Ramos (cell line): ENCODE results near the gene RGMA.

Experiments used
- in situ Hi-C: fragments of 300-500 bp; cut with MboI; formaldehyde crosslinking; loops from one replicate; pipeline ENCODE4 v1.14.3; 2022; ENCODE audit warnings: low sequenced_read_pairs; ENCODE audit not compliant: unreplicated experiment

The RGMA gene

DNA sequence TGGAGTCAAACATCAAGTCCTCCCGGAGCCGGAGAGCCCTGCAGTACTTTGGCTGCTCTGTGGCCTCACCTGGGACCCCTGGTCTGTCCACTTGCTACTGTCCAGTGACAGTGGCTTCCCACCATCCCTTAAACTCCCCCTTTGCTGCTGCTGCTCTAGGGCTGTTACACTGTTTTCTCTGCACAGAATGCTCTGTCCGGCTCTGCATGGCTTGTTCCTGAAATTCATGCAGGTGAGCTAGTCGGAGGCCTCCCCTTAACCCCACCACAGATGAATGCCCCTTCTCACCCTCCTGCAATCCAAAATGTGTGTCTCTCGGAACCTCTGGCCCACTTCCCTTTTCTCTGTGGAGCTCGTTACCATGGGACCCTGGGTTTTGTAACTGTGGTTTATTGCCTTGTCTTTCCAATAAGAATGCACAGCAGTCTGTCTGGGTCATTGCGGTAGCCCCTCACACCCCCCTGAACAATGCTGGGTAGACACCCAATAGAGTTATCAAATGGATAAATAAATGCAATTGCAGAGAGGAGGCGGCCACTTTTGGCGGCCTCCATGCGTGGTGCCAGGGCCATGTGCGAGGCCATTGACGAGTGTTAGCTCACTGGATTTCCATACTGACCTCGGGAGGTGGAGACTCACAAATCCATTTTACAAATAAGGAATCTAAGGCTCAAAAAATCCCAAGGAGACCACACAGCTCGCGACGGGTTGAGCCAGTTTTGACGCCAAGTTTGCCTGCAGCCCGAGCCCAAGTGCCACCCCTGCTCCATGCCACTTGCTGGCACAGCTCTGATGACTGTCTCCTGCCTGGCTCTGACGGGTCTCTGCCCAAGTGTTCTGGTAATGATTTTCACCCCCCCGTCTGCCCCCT lies 48.5 kb downstream of the RGMA start:
- in situ Hi-C loops: loop anchor here (25.0 kb wide), 1 partner anchor 253 kb away; no protein-coding TSS in a partner anchor

DNA sequence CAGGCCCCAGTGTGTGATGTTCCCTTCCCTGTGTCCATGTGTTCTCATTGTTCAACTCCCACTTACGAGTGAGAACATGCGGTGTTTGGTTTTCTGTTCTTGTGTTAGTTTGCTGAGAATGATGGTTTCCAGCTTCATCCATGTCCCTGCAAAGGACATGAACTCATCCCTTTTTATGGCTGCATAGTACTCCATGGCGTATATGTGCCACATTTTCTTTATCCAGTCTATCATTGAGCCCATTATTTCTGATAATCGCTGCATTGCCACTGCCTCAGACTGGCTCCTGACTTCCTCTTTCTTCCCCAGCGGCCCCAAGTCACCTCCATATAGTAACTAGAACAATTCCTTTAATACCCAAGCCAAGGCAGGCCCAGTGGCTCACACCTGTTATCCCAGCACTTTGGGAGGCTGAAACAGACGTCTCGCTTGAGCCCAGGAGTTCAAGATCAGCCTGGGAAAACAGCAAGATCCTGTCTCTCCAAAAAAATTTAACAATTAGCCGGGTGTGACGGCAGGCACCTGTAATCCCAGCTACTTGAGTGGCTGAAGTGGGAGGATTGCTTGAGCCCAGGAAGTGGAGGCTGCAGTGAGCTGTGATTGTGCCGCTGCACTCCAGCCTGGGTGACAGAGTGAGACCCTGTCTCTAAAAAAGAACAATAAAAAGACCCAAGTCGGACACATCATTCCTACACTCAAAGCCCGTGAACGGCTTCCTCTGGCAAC lies 49.3 kb downstream of the RGMA start:
- in situ Hi-C loops: loop anchor here (25.0 kb wide), 1 partner anchor 252 kb away; no protein-coding TSS in a partner anchor

GRCh38 chr15:93037820-93038705 lies 50.9 kb downstream of the RGMA start:
- in situ Hi-C loops: loop anchor here (25.0 kb wide), 1 partner anchor 251 kb away; no protein-coding TSS in a partner anchor

DNA sequence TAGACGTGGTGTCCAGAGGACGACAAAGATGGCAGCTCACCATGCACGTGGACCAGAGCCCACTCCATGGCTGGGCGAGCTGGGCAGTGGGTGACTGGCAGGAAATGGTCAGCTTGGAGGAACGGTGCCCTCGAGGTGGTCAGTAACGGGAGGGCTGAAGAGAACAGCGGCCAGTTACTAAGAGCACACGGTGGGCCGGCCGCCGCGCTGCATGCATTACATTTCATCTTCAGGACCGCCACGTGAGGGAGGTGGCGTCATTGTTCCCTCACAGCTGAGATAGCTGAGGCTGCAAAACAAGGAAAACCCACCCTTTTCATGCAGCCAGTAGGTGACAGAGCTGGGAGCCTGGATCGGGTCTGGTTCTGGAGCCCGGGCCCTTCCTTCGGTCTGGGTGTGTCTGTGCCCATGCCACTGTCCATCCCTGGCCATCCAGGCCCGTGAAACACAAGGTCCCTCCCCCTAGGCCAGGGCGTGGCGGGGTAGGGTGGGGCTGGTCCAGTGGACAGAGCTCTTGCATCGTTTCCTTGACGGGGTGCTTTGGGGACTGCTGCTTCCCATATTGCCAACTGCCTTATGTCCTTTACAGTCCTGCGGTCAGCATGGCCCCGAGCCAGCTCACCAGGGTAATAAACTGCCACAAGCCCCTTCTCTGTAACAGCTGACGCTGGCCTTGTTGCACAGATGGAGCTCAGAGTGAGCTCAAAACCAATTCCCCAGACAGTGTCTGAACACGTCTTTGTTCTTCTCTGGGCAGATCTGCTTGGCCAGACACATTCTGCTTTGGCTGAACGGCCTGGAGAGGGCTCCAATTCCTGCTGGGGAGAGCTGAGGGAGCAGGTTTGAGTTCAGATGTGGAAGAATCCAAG lies 51.8 kb downstream of the RGMA start:
- in situ Hi-C loops: loop anchor here (25.0 kb wide), 1 partner anchor 250 kb away; no protein-coding TSS in a partner anchor

GRCh38 chr15:93035953-93036810 lies 52.8 kb downstream of the RGMA start:
- in situ Hi-C loops: loop anchor here (25.0 kb wide), 1 partner anchor 249 kb away; no protein-coding TSS in a partner anchor

- in situ Hi-C loops: loop anchor here (25.0 kb wide), 1 partner anchor 248 kb away; no protein-coding TSS in a partner anchor
Observed at GRCh38 chr15:93035092-93035915, 53.7 kb downstream of the RGMA start.

- in situ Hi-C loops: loop anchor here (25.0 kb wide), 1 partner anchor 247 kb away; no protein-coding TSS in a partner anchor
Observed at GRCh38 chr15:93034512-93034911, 54.5 kb downstream of the RGMA start.

DNA sequence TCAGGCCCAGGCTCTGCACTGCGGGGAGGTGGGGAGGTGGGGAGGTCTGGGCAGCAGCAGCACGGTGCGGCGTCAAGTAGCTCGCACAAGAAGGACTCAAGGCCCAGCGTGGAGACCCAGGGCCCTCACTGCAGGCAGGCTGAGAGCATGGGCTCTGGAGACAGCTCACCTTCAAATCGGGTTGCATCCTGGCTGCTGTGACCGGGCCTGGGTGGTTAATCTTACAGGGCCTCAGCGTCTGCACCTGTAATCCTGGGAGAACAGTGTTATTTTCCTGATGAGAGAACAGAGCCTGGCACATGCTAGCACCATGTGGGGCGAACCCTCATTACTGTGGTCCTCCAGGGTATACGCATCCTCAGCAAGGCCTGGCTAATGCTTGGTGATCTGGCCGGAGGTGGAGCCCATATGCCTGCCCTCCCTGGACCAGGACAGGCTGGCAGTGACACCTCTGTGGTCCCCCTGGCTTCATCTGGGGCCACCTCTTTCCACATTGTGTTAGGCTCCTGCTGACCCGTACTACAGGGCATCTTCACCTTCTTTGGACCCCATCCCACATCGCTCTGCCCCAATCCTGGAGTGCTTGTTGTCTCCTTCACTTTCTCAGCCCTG lies 55.5 kb downstream of the RGMA start:
- in situ Hi-C loops: loop anchor here (25.0 kb wide), 1 partner anchor 246 kb away; no protein-coding TSS in a partner anchor

DNA sequence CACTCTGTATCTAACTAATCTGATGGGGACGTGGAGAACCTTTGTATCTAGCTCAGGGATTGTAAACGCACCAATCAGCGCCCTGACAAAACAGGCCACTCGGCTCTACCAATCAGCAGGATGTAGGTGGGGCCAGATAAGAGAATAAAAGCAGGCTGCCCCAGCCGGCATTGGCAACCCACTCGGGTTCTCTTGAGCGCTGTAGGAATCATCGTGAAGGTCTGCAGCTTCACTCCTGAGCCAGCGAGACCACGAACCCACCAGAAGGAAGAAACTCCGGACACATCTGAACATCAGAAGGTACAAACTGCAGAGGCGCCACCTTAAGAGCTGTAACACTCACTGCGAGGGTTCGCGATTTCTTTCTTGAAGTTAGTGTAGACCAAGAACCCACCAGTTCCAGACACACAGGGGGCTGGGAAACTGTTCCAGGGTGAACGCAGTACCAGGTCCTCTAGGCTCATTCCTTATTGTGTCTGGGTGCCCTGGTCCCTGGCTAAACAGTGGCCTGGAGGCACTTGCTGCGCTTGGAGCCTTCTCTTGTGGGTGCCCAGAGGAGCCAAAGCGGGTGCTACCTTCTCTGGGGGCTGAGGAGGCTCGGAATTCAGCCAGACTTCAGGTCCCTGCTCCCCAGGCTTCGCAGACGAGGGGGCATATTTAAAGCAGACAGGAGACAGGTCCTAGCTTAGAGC lies 56.4 kb downstream of the RGMA start:
- in situ Hi-C loops: loop anchor here (25.0 kb wide), 1 partner anchor 245 kb away; no protein-coding TSS in a partner anchor

DNA sequence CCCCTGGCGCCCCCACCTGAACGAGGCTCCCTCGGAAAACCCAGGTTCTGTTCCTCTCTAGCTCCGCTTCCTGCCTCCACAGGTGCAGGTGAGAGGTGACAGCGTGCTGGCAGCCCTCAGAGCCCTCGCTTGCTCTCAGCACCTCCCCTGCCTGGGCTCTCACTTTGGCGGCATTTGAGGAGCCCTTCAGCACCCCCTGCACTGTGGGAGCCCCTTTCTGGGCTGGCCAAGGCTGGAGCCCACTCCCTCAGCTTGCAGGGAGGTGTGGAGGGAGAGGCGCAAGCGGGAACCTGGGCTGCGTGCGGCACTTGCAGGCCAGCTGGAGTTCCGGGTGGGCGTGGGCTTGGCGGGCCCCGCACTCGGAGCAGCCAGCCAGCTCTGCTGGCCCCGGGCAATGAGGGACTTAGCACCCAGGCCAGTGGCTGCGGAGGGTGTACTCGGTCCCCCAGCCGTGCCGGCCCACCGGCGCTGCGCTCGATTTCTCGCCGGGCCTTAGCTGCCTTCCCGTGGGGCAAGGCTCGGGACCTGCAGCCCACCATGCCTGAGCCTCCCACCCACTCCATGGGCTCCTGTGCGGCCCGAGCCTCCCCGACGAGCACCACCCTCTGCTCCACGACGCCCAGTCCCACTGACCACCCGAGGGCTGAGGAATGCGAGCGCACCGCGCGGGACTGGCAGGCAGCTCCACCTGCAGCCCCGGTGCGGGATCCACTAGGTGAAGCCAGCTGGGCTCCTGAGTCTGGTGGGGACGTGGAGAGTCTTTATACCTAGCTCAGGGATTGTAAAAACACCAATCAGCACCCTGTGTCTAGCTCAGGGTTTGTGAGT lies 57.2 kb downstream of the RGMA start:
- in situ Hi-C loops: loop anchor here (25.0 kb wide), 1 partner anchor 244 kb away; no protein-coding TSS in a partner anchor

GRCh38 chr15:93031103-93031464 lies 57.9 kb downstream of the RGMA start:
- in situ Hi-C loops: loop anchor here (25.0 kb wide), 1 partner anchor 244 kb away; no protein-coding TSS in a partner anchor

DNA sequence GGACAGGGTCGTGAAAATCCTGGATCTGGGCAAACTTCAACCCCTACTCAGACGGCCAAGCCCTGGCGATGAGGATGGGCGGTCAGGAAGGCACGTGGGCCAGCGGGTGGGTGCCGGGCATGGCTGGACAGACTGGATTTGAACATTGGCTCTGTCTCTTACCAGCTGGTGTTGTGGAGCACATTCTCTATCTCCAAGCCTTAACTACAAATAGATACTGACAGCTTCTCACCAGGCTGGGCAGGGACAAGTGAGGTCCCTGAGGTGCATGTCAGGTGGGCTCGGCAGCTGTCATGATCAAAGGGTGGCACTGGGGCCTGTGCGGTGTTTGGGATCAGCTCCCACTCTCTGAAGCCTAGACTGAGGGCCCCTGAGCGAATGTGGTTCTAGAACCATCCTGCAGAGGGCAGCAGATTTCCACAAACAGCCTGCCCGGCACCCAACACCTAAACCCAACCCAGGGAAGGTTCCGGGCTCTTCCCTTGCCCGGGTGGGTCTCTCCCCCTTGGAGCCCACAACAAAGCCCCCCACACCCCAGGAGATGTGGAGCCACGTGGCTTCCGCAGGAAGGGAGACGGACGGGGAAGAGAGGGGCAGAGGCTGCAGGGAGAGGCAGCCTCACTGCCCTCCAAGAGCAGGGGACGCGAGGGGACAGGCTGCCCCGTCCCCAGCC lies 58.4 kb downstream of the RGMA start:
- in situ Hi-C loops: loop anchor here (25.0 kb wide), 1 partner anchor 243 kb away; no protein-coding TSS in a partner anchor

- in situ Hi-C loops: loop anchor here (25.0 kb wide), 1 partner anchor 243 kb away; no protein-coding TSS in a partner anchor
Observed at GRCh38 chr15:93029836-93030429, 59.1 kb downstream of the RGMA start.

DNA sequence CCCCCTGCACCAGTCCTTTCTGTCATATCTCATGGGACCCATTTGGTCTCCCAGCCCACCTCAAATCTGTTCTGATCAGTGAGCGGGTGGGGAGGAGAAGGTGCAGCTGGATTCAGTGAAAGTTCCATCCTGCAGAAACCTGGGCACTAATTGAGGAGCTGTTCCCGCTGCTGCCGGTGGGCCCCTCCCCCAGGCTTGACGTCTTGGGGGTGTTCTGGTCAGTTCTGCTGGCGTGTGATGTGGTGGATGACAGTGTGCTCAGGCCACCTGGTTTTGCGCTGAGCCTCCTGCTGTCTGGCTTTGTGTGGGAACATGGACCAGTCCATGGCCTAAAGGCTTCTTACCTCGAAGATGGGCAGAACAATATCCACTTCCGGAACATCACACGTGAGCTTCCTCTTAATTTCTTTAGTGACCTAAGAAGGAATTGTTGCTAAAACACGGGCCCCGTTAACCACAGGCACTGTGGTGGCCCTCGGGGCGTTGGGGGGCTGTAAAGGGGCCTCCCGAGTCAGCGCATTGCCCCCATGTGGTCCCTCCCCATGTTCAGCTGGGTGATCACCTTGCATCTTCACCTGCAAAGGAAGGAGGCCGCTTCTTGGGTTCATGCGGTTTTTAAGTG lies 59.7 kb downstream of the RGMA start:
- in situ Hi-C loops: loop anchor here (25.0 kb wide), 1 partner anchor 242 kb away; no protein-coding TSS in a partner anchor
